IPS DF 19.7 (cell line): ENCODE measurements around the gene TM9SF3.
"Not testable (repeated sequence)": the region's sequence is repeated elsewhere in the genome, so short reads cannot be mapped to it uniquely, and the experiment has no call there.

Experiments
- DNase-seq: peaks from one replicate; pipeline ENCODE4 v3.0.0-alpha.2; 2013; ENCODE audit warnings: low read depth, low spot score

Gene TM9SF3

DNA sequence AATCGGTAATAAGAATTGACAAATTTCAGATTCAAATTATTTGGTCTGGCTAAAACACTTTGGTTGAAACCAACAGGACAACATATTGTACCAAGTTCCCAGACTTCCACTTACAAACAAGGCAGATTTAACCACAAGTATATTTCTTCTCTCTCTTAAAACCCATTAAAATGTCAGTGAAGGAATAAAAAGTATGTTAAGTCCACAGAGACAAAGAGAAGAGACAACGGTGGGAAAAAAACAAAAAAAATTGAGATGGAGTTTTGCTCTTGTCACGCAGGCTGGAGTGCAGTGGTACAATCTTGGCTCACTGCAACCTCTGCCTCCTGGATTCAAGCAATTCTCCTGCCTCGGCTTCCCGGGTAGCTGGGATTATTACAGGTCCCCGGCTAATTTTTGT, 16.3 kb downstream of the TM9SF3 start:
- DNase-seq = no peak

DNA sequence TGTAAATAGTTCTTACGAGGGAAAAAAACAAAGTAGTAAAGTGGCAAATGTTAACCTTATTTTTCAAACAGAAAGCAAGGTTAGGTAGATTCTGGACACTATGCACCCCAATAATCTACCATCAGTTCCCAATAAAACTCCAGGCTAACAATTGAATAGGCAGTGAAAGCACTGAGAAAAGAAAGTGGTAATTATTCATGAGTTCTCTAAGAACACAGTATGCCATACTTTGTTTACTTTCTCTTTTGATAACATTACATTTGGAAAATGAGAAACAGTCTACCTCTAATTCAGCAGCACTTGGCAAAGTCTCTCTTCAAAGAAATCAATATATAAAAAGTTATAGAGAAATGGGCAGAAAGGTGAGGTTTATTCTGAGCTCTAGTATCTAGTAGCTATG, 18.4 kb downstream of the TM9SF3 start:
- no peak for DNase-seq

- no peak for DNase-seq
Observed at GRCh38 chr10:96565774-96566173, 21.0 kb downstream of the TM9SF3 start.

DNA sequence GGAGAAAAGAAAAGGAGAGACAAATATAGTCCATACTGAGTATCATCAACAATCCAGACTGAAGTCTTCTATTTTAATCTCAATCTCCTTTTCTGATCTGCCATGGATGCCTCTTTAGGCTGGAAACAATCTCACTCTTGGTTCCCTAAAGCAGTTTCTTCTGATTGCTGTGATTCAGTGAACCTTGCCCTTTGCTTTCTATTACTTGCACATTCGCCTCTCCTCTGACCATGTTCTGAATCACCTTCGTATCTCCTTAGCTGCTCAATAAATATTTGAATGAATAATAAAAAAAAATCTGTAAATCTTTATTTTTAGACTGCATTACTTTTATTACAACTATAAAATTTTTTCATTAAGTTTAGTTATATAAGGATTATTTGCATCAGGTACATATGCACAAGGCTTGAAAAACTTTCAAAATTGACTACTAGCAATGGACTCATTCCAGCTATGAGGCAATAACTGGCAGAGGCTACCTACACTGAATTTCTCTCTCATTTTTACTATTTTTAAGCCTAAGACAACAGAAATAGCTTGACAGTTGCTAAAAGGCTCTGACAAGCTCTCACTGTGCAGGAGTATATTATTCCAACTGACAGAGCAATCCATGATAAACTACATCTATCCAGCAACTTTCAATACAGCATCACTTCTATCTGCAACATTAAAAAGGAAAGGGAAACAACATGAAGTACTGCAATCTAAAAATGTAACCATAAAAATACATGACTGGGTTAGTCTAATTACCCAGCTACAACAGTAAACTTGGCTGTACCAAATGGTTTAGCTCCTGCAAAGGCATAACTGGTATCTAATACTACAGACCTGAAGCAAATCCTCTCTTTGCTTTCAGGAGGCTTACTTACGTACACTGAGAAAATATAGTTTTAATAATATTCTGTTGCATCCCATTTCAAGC, 25.6 kb downstream of the TM9SF3 start:
- DNase-seq = no peak

- no peak for DNase-seq
Observed at GRCh38 chr10:96560489-96560888, 26.3 kb downstream of the TM9SF3 start.

GRCh38 chr10:96556003-96556402, 30.8 kb downstream of the TM9SF3 start:
- DNase-seq = no peak

GRCh38 chr10:96555330-96555729, 31.5 kb downstream of the TM9SF3 start:
- DNase-seq = no peak

DNA sequence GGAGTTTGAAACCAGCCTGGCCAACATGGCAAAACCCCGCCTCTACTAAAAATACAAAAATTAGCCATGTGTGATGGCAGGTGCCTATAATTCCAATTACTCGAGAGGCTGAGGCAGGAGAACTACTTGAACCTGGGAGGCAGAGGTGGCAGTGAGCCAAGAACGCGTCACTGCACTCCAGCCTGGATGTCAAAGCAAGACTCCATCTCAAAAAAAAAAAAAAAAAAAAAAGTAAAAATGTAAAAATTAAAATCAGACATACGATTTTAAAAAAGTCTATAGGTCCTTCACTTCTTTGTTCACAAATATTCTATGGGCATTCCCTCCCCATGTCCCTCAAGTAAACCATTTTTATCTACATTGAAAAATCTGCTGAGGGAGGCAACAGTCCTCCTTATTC, 38.2 kb downstream of the TM9SF3 start:
- DNase-seq = no peak

DNA sequence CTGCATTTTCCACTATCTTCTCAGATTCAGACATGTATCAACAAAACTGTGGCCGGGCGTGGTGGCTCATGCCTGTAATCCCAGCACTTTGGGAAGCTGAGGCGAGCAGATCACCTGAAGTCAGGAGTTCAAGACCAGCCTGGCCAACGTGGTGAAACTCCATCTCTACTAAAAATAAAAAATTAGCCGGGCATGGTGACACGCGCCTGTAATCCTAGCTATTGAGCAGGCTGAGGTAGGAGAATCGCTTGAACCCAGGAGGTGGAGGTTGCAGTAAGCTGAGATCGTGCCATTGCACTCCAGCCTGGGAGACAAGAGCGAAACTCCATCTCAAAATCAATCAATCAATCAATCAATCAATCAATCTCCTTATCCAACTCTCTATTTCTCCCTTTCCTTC, 41.3 kb downstream of the TM9SF3 start:
- DNase-seq = not testable (repeated sequence)

- no peak for DNase-seq
Observed at GRCh38 chr10:96541921-96542320, 44.9 kb downstream of the TM9SF3 start.

DNA sequence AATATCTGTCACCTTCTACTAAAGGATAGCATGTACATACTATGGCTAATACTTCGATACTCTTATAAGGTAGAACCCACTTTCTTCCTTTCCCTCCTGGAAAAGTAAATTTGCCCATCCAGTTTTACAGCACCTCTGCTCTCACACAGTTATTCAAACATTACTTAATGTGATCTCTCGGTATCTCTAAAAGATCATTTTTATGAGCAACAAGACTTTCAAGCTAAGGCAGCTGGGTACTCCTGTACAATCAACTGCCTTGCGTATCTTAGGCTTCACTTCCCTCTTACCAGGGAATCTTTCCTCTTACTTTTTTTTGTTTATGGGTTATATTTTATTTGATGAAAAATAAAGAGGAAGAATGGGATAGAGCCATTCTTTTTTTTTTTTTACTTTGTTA, 46.6 kb downstream of the TM9SF3 start:
- DNase-seq = no peak

DNA sequence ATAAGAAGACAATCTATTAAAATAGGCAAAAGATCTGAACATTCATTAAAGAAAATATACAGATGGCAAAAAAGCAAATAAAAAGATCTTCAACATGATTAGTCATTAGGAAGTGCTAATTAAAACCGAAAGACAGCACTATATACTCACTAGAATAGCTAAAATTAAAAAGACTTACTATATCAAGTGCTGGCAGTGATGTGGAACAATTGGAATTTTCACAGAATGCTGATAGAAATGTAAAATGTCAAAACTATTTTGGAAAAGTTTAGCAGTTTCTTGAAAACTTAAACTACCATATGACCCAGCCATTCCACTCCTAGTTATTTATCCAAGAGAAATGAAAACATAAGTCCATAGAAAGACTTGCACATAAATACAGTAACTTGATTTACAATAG, 48.1 kb downstream of the TM9SF3 start:
- DNase-seq = no peak

DNA sequence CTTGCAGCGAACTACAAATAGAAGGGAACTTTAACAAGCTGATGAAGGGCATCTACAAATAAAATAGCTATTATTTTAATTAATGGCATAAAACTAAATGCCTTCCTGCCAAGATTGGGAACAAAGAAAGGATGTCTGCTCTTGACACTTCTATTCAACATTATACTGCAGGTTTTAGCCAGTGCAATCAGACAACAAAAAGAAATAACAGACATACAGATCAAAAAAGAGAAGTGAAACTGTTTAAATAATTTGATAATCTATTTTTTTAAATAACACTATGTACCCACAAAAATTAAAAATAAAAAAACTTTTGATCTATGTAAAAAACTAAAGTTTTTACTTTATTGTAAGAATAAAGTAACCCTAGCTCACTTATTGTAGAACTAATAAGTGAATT, 50.7 kb downstream of the TM9SF3 start:
- DNase-seq = no peak

GRCh38 chr10:96532523-96532922, 54.3 kb downstream of the TM9SF3 start:
- no peak for DNase-seq

DNA sequence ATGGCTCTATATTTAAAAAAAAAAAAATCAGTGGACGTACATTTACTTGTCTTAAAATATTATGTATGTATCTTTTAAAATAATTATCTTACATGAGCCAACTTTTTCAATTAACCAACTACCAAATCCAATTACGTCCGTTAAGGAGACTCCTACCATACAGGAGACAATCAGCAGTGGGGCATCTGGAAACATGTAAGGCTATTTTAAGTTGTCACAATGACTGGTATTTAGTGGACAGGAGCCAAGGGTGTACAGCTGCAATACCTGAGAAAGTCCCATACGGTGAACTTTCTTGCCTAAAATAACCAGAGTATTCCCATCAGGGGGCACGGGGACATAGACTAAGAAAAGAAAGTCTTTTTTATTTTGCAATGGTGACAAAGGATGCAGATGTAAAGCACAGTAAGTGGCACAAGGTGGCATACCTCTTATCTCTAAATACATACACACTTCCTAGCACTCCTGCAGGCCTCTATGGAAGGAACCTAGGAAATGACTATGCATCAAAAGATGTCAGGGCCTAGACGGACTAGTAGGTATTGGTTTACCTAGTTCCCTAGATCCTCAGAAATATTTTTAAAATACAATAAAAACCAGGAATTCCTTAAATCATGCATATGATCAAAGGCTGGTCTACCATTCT, 57.1 kb downstream of the TM9SF3 start:
- no peak for DNase-seq

GRCh38 chr10:96524741-96525140, 62.1 kb downstream of the TM9SF3 start:
- DNase-seq = no peak

DNA sequence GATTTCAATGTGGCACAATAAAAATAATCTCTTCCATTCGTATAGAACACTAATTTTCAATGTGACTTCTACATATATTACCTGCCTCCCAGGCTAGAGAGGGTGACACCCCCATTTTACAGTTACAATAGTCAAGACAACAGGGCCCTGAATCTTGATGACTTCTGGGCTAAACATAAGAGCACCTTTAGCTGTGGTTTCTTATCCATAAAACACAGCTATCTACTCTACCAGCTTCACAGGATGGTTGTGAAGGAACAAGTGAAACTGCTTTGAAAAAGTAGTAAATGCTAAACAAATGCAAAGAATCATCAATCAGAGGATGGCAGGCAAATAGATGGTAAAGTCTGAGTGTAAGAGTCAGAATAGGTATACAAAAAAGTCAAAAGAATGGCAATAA, 69.5 kb downstream of the TM9SF3 start:
- DNase-seq = no peak

GRCh38 chr10:96516337-96516736, 70.5 kb downstream of the TM9SF3 start:
- DNase-seq = no peak

GRCh38 chr10:96513698-96514561, 72.9 kb downstream of the TM9SF3 start, which contains the start of gene TLL2:
Gene TLL2 (minus strand): TSS chr10:96513926. CDS start chr10:96513685, 241 bp downstream.
- DNase-seq = peak; percentile 82

DNA sequence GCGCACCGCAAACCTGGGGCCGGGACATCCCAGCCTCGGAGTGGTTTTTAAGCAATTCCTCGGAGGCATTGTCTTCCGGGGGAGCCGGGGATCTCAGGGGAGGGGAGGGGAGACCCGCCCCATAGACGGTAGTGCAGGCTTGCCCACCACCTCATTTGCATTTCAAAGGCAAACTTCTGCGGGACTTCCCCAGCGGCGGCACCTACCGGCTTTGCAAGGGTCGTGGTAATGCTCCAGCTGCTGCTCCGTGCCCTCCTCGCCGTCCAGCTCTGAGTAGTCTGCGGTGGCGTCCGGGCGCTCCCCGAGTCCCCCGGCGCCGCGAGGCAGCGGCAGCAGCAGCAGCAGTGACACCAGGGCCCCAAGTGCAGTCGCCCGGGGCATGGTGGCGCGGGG, 73.5 kb downstream of the TM9SF3 start:
- DNase-seq = no peak

- no peak for DNase-seq
Observed at GRCh38 chr10:96512524-96513304, 74.1 kb downstream of the TM9SF3 start.
